Keratinocyte (primary cell): ENCODE results near the gene UAP1. TPM values are rescaled to one million over a fixed set of nuclear protein-coding genes. Genes with fewer than 3 reads are reported as not detected.

Experiments used
- DNase-seq: peaks from one replicate; pipeline ENCODE4 v3.0.0-alpha.2; 2011; ENCODE audit warnings: low read depth, missing footprints, low spot score
- FAIRE-seq: peaks from 2 replicates; lab custom pipeline; 2011; peaks lifted over from hg19 to GRCh38; lab: Jason Lieb, UNC
- H2AFZ ChIP-seq: 2 replicates; pipeline ENCODE4 v1.6.0; 2012; ENCODE audit warnings: low read length, control low read depth, inconsistent platforms; ENCODE audit not compliant: control insufficient read depth
- H3K27ac ChIP-seq: 2 replicates; pipeline ENCODE4 v1.5.1; 2011; ENCODE audit warnings: low read length; ENCODE audit not compliant: control insufficient read depth, insufficient read depth
- H3K27me3 ChIP-seq: 3 replicates; pipeline ENCODE4 v1.6.0; 2011; ENCODE audit warnings: low read length; ENCODE audit not compliant: control insufficient read depth, insufficient read depth; ENCODE audit errors: extremely low read depth
- H3K36me3 ChIP-seq, 2 experiments: 2 replicates in 1 of 2; 3 replicates in 1 of 2; pipeline ENCODE4 v1.5.1; 2011; ENCODE audit warnings: low read length in 2 of 2, mild to moderate bottlenecking in 1 of 2; ENCODE audit not compliant: control insufficient read depth in 2 of 2, insufficient read depth in 2 of 2; ENCODE audit errors: extremely low read depth in 1 of 2
- H3K4me1 ChIP-seq: 3 replicates; pipeline ENCODE4 v1.5.1; 2011; ENCODE audit warnings: low read length; ENCODE audit not compliant: control insufficient read depth, insufficient read depth; ENCODE audit errors: extremely low read depth
- H3K4me2 ChIP-seq: 3 replicates; pipeline ENCODE4 v1.6.0; 2011; ENCODE audit warnings: low read depth, low read length; ENCODE audit not compliant: control insufficient read depth, insufficient read depth; ENCODE audit errors: extremely low read depth
- H3K4me3 ChIP-seq, 3 experiments: fragments of 200-600 bp in 1 of 3; sonication (generic) in 1 of 3; 2 replicates in 2 of 3; 3 replicates in 1 of 3; pipeline ENCODE4 v1.5.1; 2011 to 2016; ENCODE audit warnings: low read length in 3 of 3, mild to moderate bottlenecking in 3 of 3, control low read depth in 2 of 3, inconsistent platforms in 1 of 3, low read depth in 1 of 3, mixed read lengths in 1 of 3, mixed run types in 1 of 3, moderate library complexity in 1 of 3; ENCODE audit not compliant: control insufficient read depth in 2 of 3, insufficient read depth in 2 of 3; ENCODE audit errors: extremely low read depth in 1 of 3
- H3K79me2 ChIP-seq: 2 replicates; pipeline ENCODE4 v1.6.0; 2012; ENCODE audit warnings: low read length; ENCODE audit not compliant: control insufficient read depth, insufficient read depth
- H3K9ac ChIP-seq: 3 replicates; pipeline ENCODE4 v1.6.0; 2011; ENCODE audit warnings: low read length; ENCODE audit not compliant: control insufficient read depth, insufficient read depth; ENCODE audit errors: extremely low read depth
- H3K9me1 ChIP-seq: 3 replicates; pipeline ENCODE4 v1.6.0; 2011; ENCODE audit warnings: low read length; ENCODE audit not compliant: control insufficient read depth, insufficient read depth; ENCODE audit errors: extremely low read depth
- H3K9me3 ChIP-seq: 2 replicates; pipeline ENCODE4 v1.5.1; 2012; ENCODE audit warnings: low read depth, low read length; ENCODE audit not compliant: control insufficient read depth
- H4K20me1 ChIP-seq: 3 replicates; pipeline ENCODE4 v1.6.0; 2011; ENCODE audit warnings: low read length; ENCODE audit not compliant: control insufficient read depth, insufficient read depth; ENCODE audit errors: extremely low read depth
- CTCF ChIP-seq, 3 experiments: IDR thresholded peaks in 1 of 3; conservative IDR thresholded peaks in 1 of 3; optimal IDR thresholded peaks in 1 of 3; 2 replicates in 2 of 3; 3 replicates in 1 of 3; pipeline versions ENCODE3 to v1.5.1; 2011; ENCODE audit warnings: low read length in 3 of 3, mild to moderate bottlenecking in 3 of 3, moderate library complexity in 2 of 3, control low read depth in 1 of 3, inconsistent platforms in 1 of 3; ENCODE audit not compliant: insufficient read depth in 2 of 3; ENCODE audit errors: extremely low read depth in 1 of 3
- EZH2 ChIP-seq: IDR thresholded peaks from one replicate; pipeline ENCODE4 v1.6.1; 2012; ENCODE audit warnings: inconsistent platforms, mild to moderate bottlenecking, low read length, moderate library complexity
- dilution Hi-C: fragments of 300-500 bp; cut with MboI; formaldehyde crosslinking; loops from one replicate; pipeline ENCODE4 v1.7.0; 2020; ENCODE audit warnings: low sequenced_read_pairs; ENCODE audit not compliant: extremely low pct_ligation_motif_present
- polyA plus RNA-seq, 5 experiments: library from polyadenylated mRNA; depleted of rRNA in 3 of 5; stranded (reverse) in 3 of 5; stranded (forward) in 1 of 5; unstranded in 1 of 5; fragments of >200 nt; gene quantifications; 1 replicate in 1 of 5; 2 replicates in 3 of 5; 3 replicates in 1 of 5; pipeline versions ENCODE4 v1.2.1 to v1.2.3, GENCODE V29; 2011 to 2012; ENCODE audit warnings: missing spikeins in 2 of 5, low read depth in 1 of 5, low replicate concordance in 1 of 5

The UAP1 gene
- polyA plus RNA-seq, 1 donor (not counting 4 experiments of a cell fraction or from before 2014, with no cell fraction given): 150 TPM

DNA sequence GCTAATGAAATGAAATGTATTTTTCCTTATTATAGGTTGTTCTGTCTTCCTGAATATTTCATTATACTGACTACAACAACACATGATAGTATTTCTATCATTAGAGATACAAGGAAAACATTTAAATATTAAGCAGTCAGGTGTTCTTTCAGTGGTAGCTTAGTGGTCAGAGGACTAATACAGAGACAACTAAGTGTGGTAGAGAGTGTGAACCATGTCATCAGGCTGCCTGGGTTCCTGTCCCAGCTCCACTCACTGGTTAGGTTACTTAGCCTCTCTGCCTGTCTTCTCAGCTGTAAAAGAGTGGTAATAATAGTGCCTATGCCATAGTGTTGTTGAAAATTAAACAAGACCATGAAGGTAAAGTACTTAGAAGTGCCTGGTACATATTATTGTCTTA lies 3.9 kb downstream of the UAP1 start:
- H3K9me1 ChIP-seq: no peaks in the 10 kb centered on the region
- H3K4me3 ChIP-seq: no peak overlapping the region
- dilution Hi-C loops: no loop called here
- no peak for TF ChIP-seq EZH2
- TF ChIP-seq CTCF (optimal IDR thresholded peaks at IDR 0.05 in 1 of 3, IDR thresholded peaks at IDR 0.05 in 1 of 3, conservative IDR thresholded peaks at IDR 0.05 in 1 of 3; ENCODE audit: extremely low read depth in 1 of 3, insufficient read depth in 2 of 3, low read length in 3 of 3): no peak
- H3K27me3 ChIP-seq: no peaks in the 10 kb centered on the region
- H3K79me2 ChIP-seq: peaks cover 88% of the 10 kb centered on the region
- peaks cover 13% of the 10 kb centered on the region for H4K20me1 ChIP-seq
- no peak overlapping the region for H3K9ac ChIP-seq
- peaks cover 16 to 31% of the 10 kb centered on the region in 2 experiments for H3K36me3 ChIP-seq
- no peak overlapping the region for H3K27ac ChIP-seq
- H3K4me2 ChIP-seq: peak overlapping the region; percentile 82
- FAIRE-seq: no peak
- no peaks in the 10 kb centered on the region for H3K9me3 ChIP-seq
- no peak overlapping the region for H2AFZ ChIP-seq
- peaks cover 36% of the 10 kb centered on the region for H3K4me1 ChIP-seq
- DNase-seq: no peak

DNA sequence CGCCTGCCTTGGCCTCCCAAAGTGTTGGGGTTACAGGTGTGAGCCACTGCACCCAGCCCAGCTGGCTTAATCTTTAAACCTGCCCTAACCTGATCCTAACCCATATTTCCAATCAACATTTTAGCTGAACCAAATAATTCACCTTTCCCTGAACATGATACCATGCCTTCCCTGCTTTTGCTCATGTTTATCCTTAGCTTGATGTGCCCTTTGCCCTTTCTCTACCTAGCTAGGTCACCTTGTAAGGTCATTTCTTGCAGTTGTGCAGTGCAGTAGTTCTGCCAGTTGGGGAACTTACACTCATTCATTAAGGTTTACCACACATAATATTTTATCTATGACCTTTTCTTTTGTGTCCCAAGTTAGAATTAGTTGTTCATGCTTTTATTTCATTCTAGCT lies 5.3 kb downstream of the UAP1 start:
- peaks cover 17% of the 10 kb centered on the region for H4K20me1 ChIP-seq
- H3K79me2 ChIP-seq: peaks cover 99% of the 10 kb centered on the region

DNA sequence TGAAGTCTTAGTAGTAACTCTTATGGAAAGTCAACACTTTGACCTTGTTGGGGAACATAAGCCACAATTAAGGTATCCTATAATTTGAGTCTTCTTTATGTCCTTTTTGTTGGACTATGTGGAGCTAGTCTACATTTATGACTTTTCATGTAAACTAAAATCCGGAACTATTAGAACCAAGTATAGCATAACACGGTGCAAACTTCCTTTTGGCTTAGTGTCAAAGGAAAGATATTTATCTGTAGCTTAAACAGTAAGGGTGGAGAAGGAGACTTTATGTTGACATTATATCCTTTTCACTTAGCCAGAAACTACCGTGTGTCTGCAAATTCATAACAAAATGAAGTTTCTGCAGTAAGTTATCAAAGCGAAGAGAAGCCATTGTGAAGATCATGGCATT lies 7.3 kb downstream of the UAP1 start:
- TF ChIP-seq EZH2 (no peak), CTCF (optimal IDR thresholded peaks at IDR 0.05 in 1 of 3, IDR thresholded peaks at IDR 0.05 in 1 of 3, conservative IDR thresholded peaks at IDR 0.05 in 1 of 3; ENCODE audit: extremely low read depth in 1 of 3, insufficient read depth in 2 of 3, low read length in 3 of 3) (no peak)
- Histone ChIP-seq H4K20me1 (peaks cover 12% of the 10 kb centered on the region), H3K27me3 (no peaks in the 10 kb centered on the region), H3K4me3 (no peak overlapping the region), H3K36me3 (peaks cover 20 to 40% of the 10 kb centered on the region in 2 experiments), H3K9me1 (no peaks in the 10 kb centered on the region), H3K79me2 (peaks cover 98% of the 10 kb centered on the region), H2AFZ (no peak overlapping the region), H3K27ac (no peak overlapping the region), H3K9ac (no peak overlapping the region), H3K4me2 (no peak overlapping the region), H3K9me3 (no peaks in the 10 kb centered on the region), H3K4me1 (peaks cover 28% of the 10 kb centered on the region)
- dilution Hi-C loops: no loop called here
- FAIRE-seq (no peak), DNase-seq (no peak)

More for the DNA sequence above, 5.3 kb downstream of the UAP1 start:
- dilution Hi-C loops: no loop called here
- TF ChIP-seq EZH2: no peak
- Histone ChIP-seq H3K36me3 (peaks cover 18 to 36% of the 10 kb centered on the region in 2 experiments), H3K4me3 (no peak overlapping the region), H3K9ac (no peak overlapping the region), H2AFZ (no peak overlapping the region), H3K4me2 (no peak overlapping the region), H3K9me3 (no peaks in the 10 kb centered on the region), H3K4me1 (peaks cover 32% of the 10 kb centered on the region), H3K27me3 (no peaks in the 10 kb centered on the region), H3K9me1 (no peaks in the 10 kb centered on the region), H3K27ac (no peak overlapping the region)
- DNase-seq (no peak), FAIRE-seq (no peak)
